Measurements from ENCODE around the gene GRIK4.

Gene GRIK4

GRCh38 chr11:120682866-120683265 is 171.3 kb downstream of the GRIK4 start:
- H3K4me3 ChIP-seq (replicated peaks; ENCODE audit: insufficient read depth, low read length), result no peak overlapping the region
- H3K27me3 ChIP-seq (ENCODE audit: insufficient read depth, poor library complexity, severe bottlenecking), result no peaks in the 10 kb centered on the region
- DNase-seq (ENCODE audit: low read depth in 1 of 2, low spot score in 1 of 2), result no peak
- no peak overlapping the region for H3K27ac ChIP-seq (replicated peaks)
- TF ChIP-seq CTCF (IDR thresholded peaks at IDR 0.05; ENCODE audit: insufficient read depth, low read length), result no peak
- TF ChIP-seq SPI1 (IDR thresholded peaks at IDR 0.05; ENCODE audit: borderline replicate concordance, low read depth), result no peak
- TF ChIP-seq, protein P1, sequence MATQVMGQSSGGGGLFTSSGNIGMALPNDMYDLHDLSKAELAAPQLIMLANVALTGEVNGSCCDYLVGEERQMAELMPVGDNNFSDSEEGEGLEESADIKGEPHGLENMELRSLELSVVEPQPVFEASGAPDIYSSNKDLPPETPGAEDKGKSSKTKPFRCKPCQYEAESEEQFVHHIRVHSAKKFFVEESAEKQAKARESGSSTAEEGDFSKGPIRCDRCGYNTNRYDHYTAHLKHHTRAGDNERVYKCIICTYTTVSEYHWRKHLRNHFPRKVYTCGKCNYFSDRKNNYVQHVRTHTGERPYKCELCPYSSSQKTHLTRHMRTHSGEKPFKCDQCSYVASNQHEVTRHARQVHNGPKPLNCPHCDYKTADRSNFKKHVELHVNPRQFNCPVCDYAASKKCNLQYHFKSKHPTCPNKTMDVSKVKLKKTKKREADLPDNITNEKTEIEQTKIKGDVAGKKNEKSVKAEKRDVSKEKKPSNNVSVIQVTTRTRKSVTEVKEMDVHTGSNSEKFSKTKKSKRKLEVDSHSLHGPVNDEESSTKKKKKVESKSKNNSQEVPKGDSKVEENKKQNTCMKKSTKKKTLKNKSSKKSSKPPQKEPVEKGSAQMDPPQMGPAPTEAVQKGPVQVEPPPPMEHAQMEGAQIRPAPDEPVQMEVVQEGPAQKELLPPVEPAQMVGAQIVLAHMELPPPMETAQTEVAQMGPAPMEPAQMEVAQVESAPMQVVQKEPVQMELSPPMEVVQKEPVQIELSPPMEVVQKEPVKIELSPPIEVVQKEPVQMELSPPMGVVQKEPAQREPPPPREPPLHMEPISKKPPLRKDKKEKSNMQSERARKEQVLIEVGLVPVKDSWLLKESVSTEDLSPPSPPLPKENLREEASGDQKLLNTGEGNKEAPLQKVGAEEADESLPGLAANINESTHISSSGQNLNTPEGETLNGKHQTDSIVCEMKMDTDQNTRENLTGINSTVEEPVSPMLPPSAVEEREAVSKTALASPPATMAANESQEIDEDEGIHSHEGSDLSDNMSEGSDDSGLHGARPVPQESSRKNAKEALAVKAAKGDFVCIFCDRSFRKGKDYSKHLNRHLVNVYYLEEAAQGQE (IDR thresholded peaks at IDR 0.05; ENCODE audit: insufficient replicate concordance, low read depth), result no peak
- TF ChIP-seq GABPA (IDR thresholded peaks at IDR 0.05; ENCODE audit: low read depth), result no peak
- TF ChIP-seq POLR2AphosphoS5 (IDR thresholded peaks at IDR 0.05; ENCODE audit: low read depth), result no peak

GRCh38 chr11:120686516-120686915 is 175.0 kb downstream of the GRIK4 start:
- peaks cover 3% of the 10 kb centered on the region for H3K27me3 ChIP-seq (ENCODE audit: insufficient read depth, poor library complexity, severe bottlenecking)
- TF ChIP-seq POLR2AphosphoS5 (IDR thresholded peaks at IDR 0.05; ENCODE audit: low read depth), result no peak
- no peak for TF ChIP-seq CTCF (IDR thresholded peaks at IDR 0.05; ENCODE audit: insufficient read depth, low read length)
- no peak for TF ChIP-seq GABPA (IDR thresholded peaks at IDR 0.05; ENCODE audit: low read depth)
- TF ChIP-seq, protein P1 (IDR thresholded peaks at IDR 0.05; ENCODE audit: insufficient replicate concordance, low read depth), result no peak
- no peak for TF ChIP-seq SPI1 (IDR thresholded peaks at IDR 0.05; ENCODE audit: borderline replicate concordance, low read depth)
- no peak for DNase-seq (ENCODE audit: low read depth in 1 of 2, low spot score in 1 of 2)

GRCh38 chr11:120688163-120688562 is 176.6 kb downstream of the GRIK4 start:
- H3K27ac ChIP-seq (replicated peaks), result no peak overlapping the region
- TF ChIP-seq POLR2AphosphoS5 (IDR thresholded peaks at IDR 0.05; ENCODE audit: low read depth) (no peak), SPI1 (IDR thresholded peaks at IDR 0.05; ENCODE audit: borderline replicate concordance, low read depth) (peak; percentile 20; the same call in 1 of the 2 replicates)
- H3K27me3 ChIP-seq (ENCODE audit: insufficient read depth, poor library complexity, severe bottlenecking), result peaks cover 3% of the 10 kb centered on the region
- no peak overlapping the region for H3K4me3 ChIP-seq (replicated peaks; ENCODE audit: insufficient read depth, low read length)
- DNase-seq (ENCODE audit: low read depth in 1 of 2, low spot score in 1 of 2), result peak in 1 of 2 experiments; percentile 2

More at GRCh38 chr11:120686516-120686915, 175.0 kb downstream of the GRIK4 start:
- H3K27ac ChIP-seq (replicated peaks), result no peak overlapping the region
- no peak overlapping the region for H3K4me3 ChIP-seq (replicated peaks; ENCODE audit: insufficient read depth, low read length)

- Histone ChIP-seq H3K4me3 (replicated peaks; ENCODE audit: insufficient read depth, low read length) (no peak overlapping the region), H3K27ac (replicated peaks) (no peak overlapping the region), H3K27me3 (ENCODE audit: insufficient read depth, poor library complexity, severe bottlenecking) (peaks cover 3% of the 10 kb centered on the region)
- no peak for DNase-seq (ENCODE audit: low read depth in 1 of 2, low spot score in 1 of 2)
- TF ChIP-seq POLR2AphosphoS5 (IDR thresholded peaks at IDR 0.05; ENCODE audit: low read depth), result no peak
- no peak for TF ChIP-seq SPI1 (IDR thresholded peaks at IDR 0.05; ENCODE audit: borderline replicate concordance, low read depth)
- no peak for TF ChIP-seq CTCF (IDR thresholded peaks at IDR 0.05; ENCODE audit: insufficient read depth, low read length)
- TF ChIP-seq GABPA (IDR thresholded peaks at IDR 0.05; ENCODE audit: low read depth), result no peak
- TF ChIP-seq, protein P1 (IDR thresholded peaks at IDR 0.05; ENCODE audit: insufficient replicate concordance, low read depth), result no peak
Measured at GRCh38 chr11:120689596-120690275, 178.2 kb downstream of the GRIK4 start.
